SU-DHL-6 (cell line): ENCODE measurements around the gene CNTRL.

Experiments used
- EZH2phosphoT487 ChIP-seq: fragments of 200-600 bp; sonication (generic), shearing (Covaris generic); conservative IDR thresholded peaks from 2 replicates; pipeline ENCODE4 v1.6.1; 2018; ENCODE audit warnings: mild to moderate bottlenecking, antibody characterized with exemption, low read length, moderate library complexity, mixed read lengths
- TF ChIP-seq, protein P1 (sequence below): fragments of 200-600 bp; sonication (generic); IDR thresholded peaks from one replicate; pipeline ENCODE4 v1.5.1; 2017; ENCODE audit warnings: antibody characterized with exemption, mild to moderate bottlenecking, low read length, moderate library complexity; ENCODE audit not compliant: insufficient read depth, poor library complexity, severe bottlenecking

DNA sequence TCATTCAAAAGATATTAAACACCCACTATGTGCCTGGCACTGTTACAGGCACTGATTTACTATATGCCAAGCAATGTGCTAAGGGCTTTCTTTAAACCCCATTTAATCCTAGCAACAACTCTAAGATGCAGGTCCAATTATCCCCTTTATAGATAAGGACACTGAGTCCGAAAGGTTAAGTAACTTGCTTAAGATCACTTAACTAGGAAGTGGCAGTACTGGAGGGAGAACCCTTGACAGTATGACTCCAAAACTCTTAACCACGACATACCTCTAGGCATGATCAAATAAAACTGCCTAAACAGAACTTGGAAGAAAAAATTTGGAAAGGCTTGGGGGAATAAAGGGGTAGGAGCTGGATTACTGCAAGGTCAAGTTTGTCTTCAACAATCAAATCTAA lies 125.2 kb downstream of the CNTRL start:
- TF ChIP-seq, protein P1, sequence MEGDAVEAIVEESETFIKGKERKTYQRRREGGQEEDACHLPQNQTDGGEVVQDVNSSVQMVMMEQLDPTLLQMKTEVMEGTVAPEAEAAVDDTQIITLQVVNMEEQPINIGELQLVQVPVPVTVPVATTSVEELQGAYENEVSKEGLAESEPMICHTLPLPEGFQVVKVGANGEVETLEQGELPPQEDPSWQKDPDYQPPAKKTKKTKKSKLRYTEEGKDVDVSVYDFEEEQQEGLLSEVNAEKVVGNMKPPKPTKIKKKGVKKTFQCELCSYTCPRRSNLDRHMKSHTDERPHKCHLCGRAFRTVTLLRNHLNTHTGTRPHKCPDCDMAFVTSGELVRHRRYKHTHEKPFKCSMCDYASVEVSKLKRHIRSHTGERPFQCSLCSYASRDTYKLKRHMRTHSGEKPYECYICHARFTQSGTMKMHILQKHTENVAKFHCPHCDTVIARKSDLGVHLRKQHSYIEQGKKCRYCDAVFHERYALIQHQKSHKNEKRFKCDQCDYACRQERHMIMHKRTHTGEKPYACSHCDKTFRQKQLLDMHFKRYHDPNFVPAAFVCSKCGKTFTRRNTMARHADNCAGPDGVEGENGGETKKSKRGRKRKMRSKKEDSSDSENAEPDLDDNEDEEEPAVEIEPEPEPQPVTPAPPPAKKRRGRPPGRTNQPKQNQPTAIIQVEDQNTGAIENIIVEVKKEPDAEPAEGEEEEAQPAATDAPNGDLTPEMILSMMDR = no peak
- no peak for TF ChIP-seq EZH2phosphoT487
